ENCODE measurements around the gene YES1. TPM values are rescaled to one million over a fixed set of nuclear protein-coding genes. Genes with fewer than 3 reads are reported as not detected.
A peak's percentile ranks its signal among the peaks of the same experiment; 100 is the strongest.
"Not testable (repeated sequence)": the region's sequence is repeated elsewhere in the genome, so short reads cannot be mapped to it uniquely, and the experiment has no call there.

YES1 gene
- total RNA-seq, 2 experiments from 2014 or later, result 22.6 to 22.8 TPM

- Mint-ChIP-seq H3K27ac (no peak overlapping the region), H3K27me3 (ENCODE audit: low read depth) (no peaks in the 10 kb centered on the region), H3K4me3 (no peak overlapping the region), H3K36me3 (ENCODE audit: low read depth) (peaks cover 22% of the 10 kb centered on the region), H3K4me1 (ENCODE audit: low read depth) (peaks cover 5% of the 10 kb centered on the region), H3K9me3 (ENCODE audit: insufficient read depth) (no peaks in the 10 kb centered on the region)
- ChIA-PET POLR2A (no interaction called here), CTCF (interaction anchor here (1.0 to 3.1 kb wide), 3 partner anchors 75 to 132 kb away, joined by 4 to 28 read pairs (median 5); no protein-coding TSS in a partner anchor)
- no peak for ATAC-seq
- DNase-seq, result no peak
Observed at GRCh38 chr18:755506-755905, 56.5 kb downstream of the YES1 start.

GRCh38 chr18:754656-755055, 57.4 kb downstream of the YES1 start:
- no peak overlapping the region for H3K4me3 Mint-ChIP-seq
- DNase-seq, result no peak
- H3K27me3 Mint-ChIP-seq (ENCODE audit: low read depth), result no peaks in the 10 kb centered on the region
- no peaks in the 10 kb centered on the region for H3K9me3 Mint-ChIP-seq (ENCODE audit: insufficient read depth)
- CTCF ChIA-PET, result interaction anchor here (1.4 to 3.1 kb wide), 3 partner anchors 76 to 131 kb away, joined by 4 to 28 read pairs (median 8); no protein-coding TSS in a partner anchor
- POLR2A ChIA-PET, result interaction anchor here (0.7 kb wide), 1 partner anchor 97 kb away, joined by 3 read pairs; the partner anchor contains the start of gene TYMS
- peaks cover 6% of the 10 kb centered on the region for H3K4me1 Mint-ChIP-seq (ENCODE audit: low read depth)
- no peak overlapping the region for H3K27ac Mint-ChIP-seq
- peaks cover 22% of the 10 kb centered on the region for H3K36me3 Mint-ChIP-seq (ENCODE audit: low read depth)
- ATAC-seq, result no peak

GRCh38 chr18:750456-750855, 61.6 kb downstream of the YES1 start:
- H3K9me3 Mint-ChIP-seq (ENCODE audit: insufficient read depth), result no peaks in the 10 kb centered on the region
- peaks cover 25% of the 10 kb centered on the region for H3K36me3 Mint-ChIP-seq (ENCODE audit: low read depth)
- peaks cover 2% of the 10 kb centered on the region for H3K4me1 Mint-ChIP-seq (ENCODE audit: low read depth)
- CTCF ChIA-PET, result interaction anchor here (1.0 to 2.2 kb wide), 2 partner anchors 80 to 89 kb away, joined by 4 to 10 read pairs; no protein-coding TSS in a partner anchor
- POLR2A ChIA-PET, result no interaction called here
- ATAC-seq (no peak), DNase-seq (no peak)
- H3K4me3 Mint-ChIP-seq, result no peak overlapping the region
- peak overlapping the region; percentile 4 for H3K27ac Mint-ChIP-seq
- H3K27me3 Mint-ChIP-seq (ENCODE audit: low read depth), result no peaks in the 10 kb centered on the region

- no peak overlapping the region for H3K4me3 Mint-ChIP-seq
- DNase-seq, result no peak
- POLR2A ChIA-PET, result interaction anchor here (0.6 kb wide), 2 partner anchors 54 to 124 kb away, joined by 3 read pairs; no protein-coding TSS in a partner anchor
- peaks cover 38% of the 10 kb centered on the region for H3K36me3 Mint-ChIP-seq (ENCODE audit: low read depth)
- no peak for ATAC-seq
- no peaks in the 10 kb centered on the region for H3K9me3 Mint-ChIP-seq (ENCODE audit: insufficient read depth)
- CTCF ChIA-PET, result interaction anchor here (3.2 to 8.5 kb wide), 2 partner anchors 87 to 94 kb away, joined by 13 to 219 read pairs; no protein-coding TSS in a partner anchor
- no peak overlapping the region for H3K27ac Mint-ChIP-seq
- H3K4me1 Mint-ChIP-seq (ENCODE audit: low read depth), result peaks cover 1% of the 10 kb centered on the region
- H3K27me3 Mint-ChIP-seq (ENCODE audit: low read depth), result no peaks in the 10 kb centered on the region
Observed at GRCh38 chr18:744832-745597, 67.0 kb downstream of the YES1 start.

- H3K4me1 Mint-ChIP-seq (ENCODE audit: low read depth), result peaks cover 1% of the 10 kb centered on the region
- ATAC-seq (peak; percentile 68), DNase-seq (no peak)
- H3K9me3 Mint-ChIP-seq (ENCODE audit: insufficient read depth), result no peaks in the 10 kb centered on the region
- POLR2A ChIA-PET, result no interaction called here
- H3K36me3 Mint-ChIP-seq (ENCODE audit: low read depth), result peaks cover 39% of the 10 kb centered on the region
- CTCF ChIA-PET, result interaction anchor here (1.0 to 8.5 kb wide), 12 partner anchors 12 to 97 kb away, joined by 3 to 219 read pairs (median 4); no protein-coding TSS in a partner anchor
- H3K27ac Mint-ChIP-seq, result no peak overlapping the region
- H3K4me3 Mint-ChIP-seq, result no peak overlapping the region
- no peaks in the 10 kb centered on the region for H3K27me3 Mint-ChIP-seq (ENCODE audit: low read depth)
Observed at GRCh38 chr18:741931-742512, 70.0 kb downstream of the YES1 start.

GRCh38 chr18:732371-732770, 79.7 kb downstream of the YES1 start:
- peaks cover 11% of the 10 kb centered on the region for H3K4me1 Mint-ChIP-seq (ENCODE audit: low read depth)
- H3K27ac Mint-ChIP-seq, result no peak overlapping the region
- H3K9me3 Mint-ChIP-seq (ENCODE audit: insufficient read depth), result no peaks in the 10 kb centered on the region
- CTCF ChIA-PET, result interaction anchor here (1.1 to 3.9 kb wide), 6 partner anchors 17 to 109 kb away, joined by 3 to 29 read pairs (median 4); partner anchors contain the start of gene ENOSF1
- no peak for ATAC-seq
- peaks cover 52% of the 10 kb centered on the region for H3K36me3 Mint-ChIP-seq (ENCODE audit: low read depth)
- no peaks in the 10 kb centered on the region for H3K27me3 Mint-ChIP-seq (ENCODE audit: low read depth)
- DNase-seq, result no peak
- POLR2A ChIA-PET, result interaction anchor here (0.9 kb wide), 1 partner anchor 81 kb away, joined by 3 read pairs; no protein-coding TSS in a partner anchor
- H3K4me3 Mint-ChIP-seq, result no peak overlapping the region

GRCh38 chr18:731185-731584, 80.9 kb downstream of the YES1 start:
- CTCF ChIA-PET, result interaction anchor here (1.0 to 3.9 kb wide), 6 partner anchors 10 to 108 kb away, joined by 3 to 29 read pairs (median 4); partner anchors contain the start of gene ENOSF1
- Mint-ChIP-seq H3K27me3 (ENCODE audit: low read depth) (no peaks in the 10 kb centered on the region), H3K36me3 (ENCODE audit: low read depth) (peaks cover 50% of the 10 kb centered on the region), H3K4me3 (no peak overlapping the region), H3K9me3 (ENCODE audit: insufficient read depth) (no peaks in the 10 kb centered on the region), H3K27ac (peak overlapping the region; percentile 56), H3K4me1 (ENCODE audit: low read depth) (peaks cover 11% of the 10 kb centered on the region)
- POLR2A ChIA-PET, result interaction anchor here (0.5 to 0.6 kb wide), 2 partner anchors 18 to 159 kb away, joined by 3 read pairs; no protein-coding TSS in a partner anchor
- ATAC-seq, result no peak
- no peak for DNase-seq

GRCh38 chr18:730692-731091, 81.3 kb downstream of the YES1 start:
- Mint-ChIP-seq H3K27me3 (ENCODE audit: low read depth) (no peaks in the 10 kb centered on the region), H3K27ac (peak overlapping the region; percentile 56), H3K36me3 (ENCODE audit: low read depth) (peaks cover 47% of the 10 kb centered on the region), H3K4me3 (no peak overlapping the region), H3K4me1 (ENCODE audit: low read depth) (peaks cover 11% of the 10 kb centered on the region), H3K9me3 (ENCODE audit: insufficient read depth) (no peaks in the 10 kb centered on the region)
- ChIA-PET POLR2A (interaction anchor here (0.5 kb wide), 1 partner anchor 159 kb away, joined by 3 read pairs; no protein-coding TSS in a partner anchor), CTCF (interaction anchor here (1.0 to 3.9 kb wide), 5 partner anchors 10 to 100 kb away, joined by 3 to 29 read pairs (median 4); partner anchors contain the start of gene ENOSF1)
- ATAC-seq, result peak; percentile 47
- no peak for DNase-seq

- H3K9me3 Mint-ChIP-seq (ENCODE audit: insufficient read depth); H3K27me3 Mint-ChIP-seq (ENCODE audit: low read depth); H3K27ac Mint-ChIP-seq; H3K4me3 Mint-ChIP-seq; DNase-seq: not testable (repeated sequence)
- H3K36me3 Mint-ChIP-seq (ENCODE audit: low read depth), result peaks cover 44% of the 10 kb centered on the region
- POLR2A ChIA-PET, result interaction anchor here (0.6 kb wide), 1 partner anchor 234 kb away, joined by 3 read pairs; no protein-coding TSS in a partner anchor
- ATAC-seq, result peak; percentile 57
- CTCF ChIA-PET, result interaction anchor here (1.0 to 3.9 kb wide), 4 partner anchors 11 to 101 kb away, joined by 3 to 29 read pairs (median 4); partner anchors contain the start of gene ENOSF1
- H3K4me1 Mint-ChIP-seq (ENCODE audit: low read depth), result peaks cover 11% of the 10 kb centered on the region
Observed at GRCh38 chr18:730120-730519, 81.9 kb downstream of the YES1 start.

- Mint-ChIP-seq H3K27me3 (ENCODE audit: low read depth) (no peaks in the 10 kb centered on the region), H3K4me3 (no peak overlapping the region), H3K36me3 (ENCODE audit: low read depth) (peaks cover 39% of the 10 kb centered on the region), H3K4me1 (ENCODE audit: low read depth) (peaks cover under 1% of the 10 kb centered on the region), H3K9me3 (ENCODE audit: insufficient read depth) (no peaks in the 10 kb centered on the region), H3K27ac (no peak overlapping the region)
- DNase-seq (no peak), ATAC-seq (no peak)
- ChIA-PET POLR2A (interaction anchor here (0.7 kb wide), 1 partner anchor 458 kb away, joined by 3 read pairs; no protein-coding TSS in a partner anchor), CTCF (interaction anchor here (1.1 to 2.2 kb wide), 2 partner anchors 105 to 114 kb away, joined by 5 to 11 read pairs; no protein-coding TSS in a partner anchor)
Observed at GRCh38 chr18:725646-726045, 86.4 kb downstream of the YES1 start.

- Mint-ChIP-seq H3K36me3 (ENCODE audit: low read depth) (peaks cover 33% of the 10 kb centered on the region), H3K27me3 (ENCODE audit: low read depth) (no peaks in the 10 kb centered on the region), H3K4me1 (ENCODE audit: low read depth) (no peaks in the 10 kb centered on the region), H3K27ac (no peak overlapping the region), H3K9me3 (ENCODE audit: insufficient read depth) (no peaks in the 10 kb centered on the region), H3K4me3 (no peak overlapping the region)
- no peak for ATAC-seq
- DNase-seq, result no peak
- ChIA-PET CTCF (no interaction called here), POLR2A (no interaction called here)
Observed at GRCh38 chr18:723541-724080, 88.4 kb downstream of the YES1 start.

All from activated CD8-positive, alpha-beta T cell treated with anti-CD3 and anti-CD28 coated beads, Interleukin-2, amount 10 ng/mL, durations not matched to agents 7 days and 5 days (primary cell).